Measurements from ENCODE around the gene ACSM2A. TPM values are rescaled to one million over a fixed set of nuclear protein-coding genes. Genes with fewer than 3 reads are reported as not detected.
"Not testable (repeated sequence)": the region's sequence is repeated elsewhere in the genome, so short reads cannot be mapped to it uniquely, and the experiment has no call there.

The ACSM2A gene
- total RNA-seq, 1 donor from 2014 or later: not detected

DNA sequence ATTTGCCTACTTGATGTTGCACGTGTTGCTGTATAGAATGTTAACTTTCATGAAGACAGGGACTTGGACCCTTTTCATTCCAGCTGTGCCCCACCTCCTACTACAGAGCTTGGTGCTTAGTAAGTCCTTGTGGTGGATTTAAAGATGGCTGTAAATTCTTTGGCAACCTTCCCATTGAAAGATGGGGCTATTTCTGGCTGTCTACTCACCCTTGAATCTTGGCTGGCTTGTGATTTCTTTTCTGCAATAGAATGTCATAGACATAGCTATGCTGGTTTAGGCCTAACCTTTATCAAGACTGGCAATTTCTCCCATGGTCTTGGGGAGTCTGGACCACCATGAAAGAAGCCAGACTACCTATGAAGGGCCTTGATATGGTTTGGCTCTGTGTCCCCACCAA is 59.0 kb downstream of the ACSM2A start:
- Histone ChIP-seq H3K27ac (no peak overlapping the region), H3K9me3 (no peaks in the 10 kb centered on the region), H3K36me3 (no peaks in the 10 kb centered on the region), H3K4me1 (no peaks in the 10 kb centered on the region), H3K27me3 (no peaks in the 10 kb centered on the region), H3K4me3 (no peak overlapping the region)
- ATAC-seq (no peak), DNase-seq (no peak)
- TF ChIP-seq, protein P1, sequence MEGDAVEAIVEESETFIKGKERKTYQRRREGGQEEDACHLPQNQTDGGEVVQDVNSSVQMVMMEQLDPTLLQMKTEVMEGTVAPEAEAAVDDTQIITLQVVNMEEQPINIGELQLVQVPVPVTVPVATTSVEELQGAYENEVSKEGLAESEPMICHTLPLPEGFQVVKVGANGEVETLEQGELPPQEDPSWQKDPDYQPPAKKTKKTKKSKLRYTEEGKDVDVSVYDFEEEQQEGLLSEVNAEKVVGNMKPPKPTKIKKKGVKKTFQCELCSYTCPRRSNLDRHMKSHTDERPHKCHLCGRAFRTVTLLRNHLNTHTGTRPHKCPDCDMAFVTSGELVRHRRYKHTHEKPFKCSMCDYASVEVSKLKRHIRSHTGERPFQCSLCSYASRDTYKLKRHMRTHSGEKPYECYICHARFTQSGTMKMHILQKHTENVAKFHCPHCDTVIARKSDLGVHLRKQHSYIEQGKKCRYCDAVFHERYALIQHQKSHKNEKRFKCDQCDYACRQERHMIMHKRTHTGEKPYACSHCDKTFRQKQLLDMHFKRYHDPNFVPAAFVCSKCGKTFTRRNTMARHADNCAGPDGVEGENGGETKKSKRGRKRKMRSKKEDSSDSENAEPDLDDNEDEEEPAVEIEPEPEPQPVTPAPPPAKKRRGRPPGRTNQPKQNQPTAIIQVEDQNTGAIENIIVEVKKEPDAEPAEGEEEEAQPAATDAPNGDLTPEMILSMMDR (IDR thresholded peaks at IDR 0.05): no peak
- intact Hi-C loops (cut with DNase I): no loop called here

DNA sequence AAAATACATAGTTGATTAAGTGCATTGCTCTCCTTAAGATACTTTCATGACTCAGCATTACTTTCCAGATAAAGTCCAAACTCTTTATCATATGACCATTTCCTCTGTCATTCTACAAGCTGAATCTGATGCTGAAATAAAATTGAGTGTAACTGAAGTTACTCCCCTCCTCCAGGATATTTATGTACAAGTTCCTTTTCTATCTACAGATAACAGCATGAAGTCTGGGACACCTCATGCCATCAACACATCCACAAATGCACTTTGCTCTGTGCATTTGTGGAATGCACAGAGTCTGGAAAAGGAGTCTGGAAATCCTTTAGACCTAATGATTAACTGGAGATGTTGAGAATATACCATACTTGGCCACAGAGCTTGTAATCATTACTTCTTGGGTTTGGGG is 64.4 kb downstream of the ACSM2A start:
- ATAC-seq (no peak), DNase-seq (no peak)
- Histone ChIP-seq H3K9me3 (no peaks in the 10 kb centered on the region), H3K27ac (no peak overlapping the region), H3K27me3 (no peaks in the 10 kb centered on the region), H3K4me1 (no peaks in the 10 kb centered on the region), H3K36me3 (no peaks in the 10 kb centered on the region), H3K4me3 (no peak overlapping the region)
- TF ChIP-seq, protein P1 (IDR thresholded peaks at IDR 0.05): no peak
- intact Hi-C loops (cut with DNase I): no loop called here

DNA sequence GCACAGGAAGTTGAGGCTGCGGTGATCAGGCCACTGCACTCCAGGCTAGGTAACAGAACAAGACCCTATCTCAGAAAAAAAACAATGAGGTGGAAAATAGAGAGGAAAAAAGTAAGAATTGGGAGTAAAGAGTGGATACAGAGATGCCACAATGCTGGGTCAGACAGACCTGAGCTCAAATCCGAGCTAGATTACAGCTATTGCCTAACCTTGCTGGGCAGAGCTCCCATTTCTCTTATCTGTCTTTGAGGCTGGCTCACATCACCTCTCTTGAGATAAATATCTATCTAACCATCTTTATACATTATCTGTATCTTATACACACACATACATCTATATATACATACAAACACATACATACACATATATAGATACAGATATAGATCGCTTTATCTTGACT is 65.8 kb downstream of the ACSM2A start:
- no peaks in the 10 kb centered on the region for H3K36me3 ChIP-seq
- DNase-seq: no peak
- no peak for ATAC-seq
- H3K4me1 ChIP-seq: no peaks in the 10 kb centered on the region
- TF ChIP-seq, protein P1 (IDR thresholded peaks at IDR 0.05): no peak
- no peak overlapping the region for H3K27ac ChIP-seq
- no peaks in the 10 kb centered on the region for H3K27me3 ChIP-seq
- H3K9me3 ChIP-seq: no peaks in the 10 kb centered on the region
- H3K4me3 ChIP-seq: no peak overlapping the region
- intact Hi-C loops (cut with DNase I): no loop called here

DNA sequence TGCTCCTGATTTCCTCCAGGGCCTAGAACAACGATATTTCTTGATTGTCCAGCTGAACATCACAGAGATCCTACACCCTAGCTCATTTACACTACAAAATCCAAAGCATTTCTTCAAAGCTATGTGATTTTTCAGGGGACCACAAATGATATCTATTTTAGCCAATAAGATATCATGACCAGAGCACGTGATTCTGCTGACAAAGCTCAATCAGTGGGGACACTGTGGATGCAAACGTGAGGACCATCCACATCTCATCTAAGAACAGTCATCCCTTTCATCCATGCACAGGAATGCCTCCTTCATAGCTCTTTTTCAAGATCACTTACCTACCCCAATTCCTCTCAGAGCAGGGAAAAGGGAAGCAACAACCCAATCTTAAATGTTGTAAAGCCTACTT is 67.9 kb downstream of the ACSM2A start:
- no peaks in the 10 kb centered on the region for H3K27me3 ChIP-seq
- intact Hi-C loops (cut with DNase I): no loop called here
- DNase-seq (no peak), ATAC-seq (no peak)
- TF ChIP-seq, protein P1 (IDR thresholded peaks at IDR 0.05): no peak
- no peak overlapping the region for H3K27ac ChIP-seq
- no peak overlapping the region for H3K4me3 ChIP-seq
- H3K36me3 ChIP-seq: no peaks in the 10 kb centered on the region
- no peaks in the 10 kb centered on the region for H3K9me3 ChIP-seq
- H3K4me1 ChIP-seq: no peaks in the 10 kb centered on the region

DNA sequence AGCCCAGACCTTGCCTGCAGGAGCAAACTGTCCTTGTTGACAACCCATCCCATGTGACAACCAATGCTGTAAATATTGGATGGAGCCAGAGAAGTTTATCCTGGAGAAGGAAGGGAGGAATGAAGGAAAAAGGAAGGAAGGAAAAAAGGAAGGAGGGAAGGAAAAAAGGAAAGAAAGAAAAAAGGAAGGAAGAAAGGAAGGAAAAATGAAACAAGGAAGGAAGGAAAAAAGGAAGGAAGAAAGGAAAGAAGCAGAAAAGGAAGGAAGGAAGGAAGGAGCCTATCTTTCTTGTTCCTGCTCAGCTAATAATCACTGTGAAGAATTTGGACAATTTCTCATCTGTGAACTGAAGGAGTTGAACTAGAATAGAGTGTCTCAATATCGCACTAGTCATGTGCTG is 68.8 kb downstream of the ACSM2A start:
- Histone ChIP-seq H3K9me3 (no peaks in the 10 kb centered on the region), H3K27me3 (no peaks in the 10 kb centered on the region), H3K36me3 (no peaks in the 10 kb centered on the region), H3K4me1 (no peaks in the 10 kb centered on the region), H3K27ac (no peak overlapping the region), H3K4me3 (no peak overlapping the region)
- TF ChIP-seq, protein P1 (IDR thresholded peaks at IDR 0.05): no peak
- intact Hi-C loops (cut with DNase I): no loop called here
- no peak for ATAC-seq
- DNase-seq: no peak

DNA sequence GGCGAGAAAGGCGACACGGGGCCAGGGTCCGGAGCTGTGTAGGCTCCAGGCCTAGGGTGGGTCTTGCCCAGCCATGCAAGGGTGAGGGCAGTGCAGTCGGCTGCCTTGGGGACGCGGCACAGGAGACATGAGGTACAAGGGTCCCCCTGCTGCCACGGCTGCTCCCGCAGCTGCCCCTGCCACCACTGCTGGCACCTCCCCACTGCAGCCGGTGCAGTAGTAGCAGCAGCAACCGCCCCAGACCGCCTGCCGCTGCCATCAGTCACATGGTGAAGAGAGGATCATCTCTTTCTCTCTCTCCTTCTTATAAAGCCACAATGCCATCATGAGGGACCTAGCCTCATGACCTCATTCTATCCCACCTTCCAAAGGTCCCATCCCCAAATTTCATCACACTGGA is 80.5 kb downstream of the ACSM2A start:
- H3K27ac ChIP-seq; DNase-seq; H3K27me3 ChIP-seq; H3K9me3 ChIP-seq; H3K4me3 ChIP-seq; H3K36me3 ChIP-seq; intact Hi-C loops (cut with DNase I); H3K4me1 ChIP-seq: not testable (repeated sequence)
- ATAC-seq: peak; percentile 29

DNA sequence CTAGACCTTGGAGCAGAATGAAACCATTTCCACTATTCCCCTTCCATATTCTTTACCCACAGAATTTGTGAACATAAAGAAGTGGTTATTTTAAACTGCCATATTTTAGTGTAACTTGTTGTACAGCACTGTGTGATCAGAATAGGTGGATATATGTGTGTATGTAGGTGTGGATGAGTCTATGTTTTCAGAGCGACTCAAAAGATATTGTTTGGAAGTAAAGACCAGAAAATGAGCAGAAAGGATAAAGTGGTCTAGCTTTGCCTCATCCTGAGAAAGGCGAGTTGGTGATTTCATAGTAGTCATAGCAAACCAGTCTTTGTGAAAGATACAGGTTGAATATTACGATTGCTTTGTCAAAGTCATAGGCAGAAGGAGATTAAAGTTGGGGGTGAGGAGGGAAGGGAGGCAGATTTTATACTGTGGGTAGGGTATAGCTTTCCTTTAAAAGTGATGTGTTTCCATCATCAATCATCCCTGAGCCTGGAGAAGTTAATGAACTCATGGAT is 81.0 kb downstream of the ACSM2A start:
- ATAC-seq; H3K27ac ChIP-seq; H3K4me1 ChIP-seq; H3K36me3 ChIP-seq; DNase-seq; H3K4me3 ChIP-seq; intact Hi-C loops (cut with DNase I); H3K9me3 ChIP-seq; H3K27me3 ChIP-seq: not testable (repeated sequence)

DNA sequence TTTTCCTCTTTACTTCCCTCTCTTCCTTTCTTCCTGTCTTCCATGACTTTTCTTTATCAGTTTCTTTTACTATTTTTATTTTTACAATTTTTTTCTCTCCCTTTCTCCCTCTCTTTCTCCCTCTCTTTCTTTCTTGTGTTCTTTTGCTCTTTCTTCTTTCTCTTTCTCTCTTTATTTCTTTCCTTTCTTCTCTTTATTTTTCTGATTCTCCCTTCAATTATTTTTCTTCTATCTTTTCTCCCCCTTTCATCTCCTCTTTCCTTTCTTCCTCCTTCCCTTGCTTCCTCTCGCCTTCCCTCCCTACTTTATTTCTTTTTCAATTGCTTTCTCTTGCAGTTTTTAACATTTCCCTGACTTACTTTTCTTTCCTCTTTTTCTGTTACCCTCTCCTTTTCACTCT is 85.3 kb downstream of the ACSM2A start:
- H3K27me3 ChIP-seq; H3K4me1 ChIP-seq; DNase-seq; H3K4me3 ChIP-seq; H3K27ac ChIP-seq; H3K36me3 ChIP-seq; intact Hi-C loops (cut with DNase I); H3K9me3 ChIP-seq; ATAC-seq: not testable (repeated sequence)

Measured in upper lobe of right lung (tissue), 1 donor.